WTC11 (cell line): Measurements from ENCODE around the gene JUND.

Source experiments
- FOXP1 ChIP-seq: sonication (generic); formaldehyde crosslinking; IDR thresholded peaks from 2 replicates; pipeline ENCODE4 v1.8.0; 2022; ENCODE audit warnings: missing genetic modification reagents, mild to moderate bottlenecking, moderate library complexity, borderline replicate concordance
- HMGA2 ChIP-seq: fragments of 250-450 bp; sonication (Bioruptor Pico); IDR thresholded peaks from 2 replicates; pipeline ENCODE4 v1.4.0; 2021; ENCODE audit warnings: mild to moderate bottlenecking, moderate library complexity
- TF ChIP-seq, protein P1 (sequence below): sonication (generic); formaldehyde crosslinking; IDR thresholded peaks from 2 replicates; pipeline ENCODE4 v1.8.1; 2022; ENCODE audit warnings: missing genetic modification reagents, borderline replicate concordance
- TF ChIP-seq, protein P2 (sequence below): sonication (generic); formaldehyde crosslinking; IDR thresholded peaks from 2 replicates; pipeline ENCODE4 v1.8.0; 2022; ENCODE audit warnings: mild to moderate bottlenecking, missing genetic modification reagents
- TF ChIP-seq, protein P3 (sequence below): sonication (generic); formaldehyde crosslinking; IDR thresholded peaks from 2 replicates; pipeline ENCODE4 v1.8.1; 2022; ENCODE audit warnings: low read depth, mild to moderate bottlenecking, moderate library complexity, missing genetic modification reagents, borderline replicate concordance
- TF ChIP-seq, protein P4 (sequence below): sonication (generic); formaldehyde crosslinking; conservative IDR thresholded peaks from 2 replicates; pipeline ENCODE4 v1.8.1; 2023; ENCODE audit warnings: mild to moderate bottlenecking, low read depth, missing genetic modification reagents, moderate library complexity
- TF ChIP-seq, protein P5 (sequence below): fragments of 200-600 bp; IDR thresholded peaks from 2 replicates; pipeline ENCODE4 v1.8.0; 2022; ENCODE audit warnings: antibody characterized with exemption
- TF ChIP-seq, protein P6 (sequence below): sonication (generic); formaldehyde crosslinking; conservative IDR thresholded peaks from 2 replicates; pipeline ENCODE4 v1.8.1; 2022; ENCODE audit warnings: mild to moderate bottlenecking, missing genetic modification reagents

DNA sequence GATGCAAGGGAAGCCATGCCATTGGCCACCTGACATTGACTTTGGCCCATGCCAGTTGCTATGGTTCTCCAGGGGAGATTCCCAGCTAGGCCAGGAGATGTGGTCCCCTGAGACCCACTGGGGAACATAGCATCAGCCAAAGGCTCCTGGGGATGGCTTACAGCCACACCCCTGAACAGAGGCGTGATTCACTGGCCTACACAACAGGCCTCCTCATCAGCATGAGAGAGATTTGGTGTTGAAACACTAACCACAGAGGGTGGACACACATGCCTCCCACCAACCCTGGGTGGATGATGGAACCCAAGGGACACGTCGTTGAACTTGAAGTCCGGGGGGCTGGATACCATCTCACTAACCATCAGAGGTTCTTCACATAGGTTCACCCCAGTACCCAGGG is 21.5 kb downstream of the JUND start:
- TF ChIP-seq FOXP1 (CRISPR knock-in tag): no peak
- TF ChIP-seq, protein P1, sequence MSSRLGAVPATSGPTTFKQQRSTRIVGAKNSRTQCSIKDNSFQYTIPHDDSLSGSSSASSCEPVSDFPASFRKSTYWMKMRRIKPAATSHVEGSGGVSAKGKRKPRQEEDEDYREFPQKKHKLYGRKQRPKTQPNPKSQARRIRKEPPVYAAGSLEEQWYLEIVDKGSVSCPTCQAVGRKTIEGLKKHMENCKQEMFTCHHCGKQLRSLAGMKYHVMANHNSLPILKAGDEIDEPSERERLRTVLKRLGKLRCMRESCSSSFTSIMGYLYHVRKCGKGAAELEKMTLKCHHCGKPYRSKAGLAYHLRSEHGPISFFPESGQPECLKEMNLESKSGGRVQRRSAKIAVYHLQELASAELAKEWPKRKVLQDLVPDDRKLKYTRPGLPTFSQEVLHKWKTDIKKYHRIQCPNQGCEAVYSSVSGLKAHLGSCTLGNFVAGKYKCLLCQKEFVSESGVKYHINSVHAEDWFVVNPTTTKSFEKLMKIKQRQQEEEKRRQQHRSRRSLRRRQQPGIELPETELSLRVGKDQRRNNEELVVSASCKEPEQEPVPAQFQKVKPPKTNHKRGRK (CRISPR knock-in tag): no peak
- TF ChIP-seq, protein P2, sequence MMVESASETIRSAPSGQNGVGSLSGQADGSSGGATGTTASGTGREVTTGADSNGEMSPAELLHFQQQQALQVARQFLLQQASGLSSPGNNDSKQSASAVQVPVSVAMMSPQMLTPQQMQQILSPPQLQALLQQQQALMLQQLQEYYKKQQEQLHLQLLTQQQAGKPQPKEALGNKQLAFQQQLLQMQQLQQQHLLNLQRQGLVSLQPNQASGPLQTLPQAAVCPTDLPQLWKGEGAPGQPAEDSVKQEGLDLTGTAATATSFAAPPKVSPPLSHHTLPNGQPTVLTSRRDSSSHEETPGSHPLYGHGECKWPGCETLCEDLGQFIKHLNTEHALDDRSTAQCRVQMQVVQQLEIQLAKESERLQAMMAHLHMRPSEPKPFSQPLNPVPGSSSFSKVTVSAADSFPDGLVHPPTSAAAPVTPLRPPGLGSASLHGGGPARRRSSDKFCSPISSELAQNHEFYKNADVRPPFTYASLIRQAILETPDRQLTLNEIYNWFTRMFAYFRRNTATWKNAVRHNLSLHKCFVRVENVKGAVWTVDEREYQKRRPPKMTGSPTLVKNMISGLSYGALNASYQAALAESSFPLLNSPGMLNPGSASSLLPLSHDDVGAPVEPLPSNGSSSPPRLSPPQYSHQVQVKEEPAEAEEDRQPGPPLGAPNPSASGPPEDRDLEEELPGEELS (CRISPR knock-in tag): no peak
- TF ChIP-seq HMGA2 (CRISPR knock-in tag): no peak
- TF ChIP-seq, protein P3, sequence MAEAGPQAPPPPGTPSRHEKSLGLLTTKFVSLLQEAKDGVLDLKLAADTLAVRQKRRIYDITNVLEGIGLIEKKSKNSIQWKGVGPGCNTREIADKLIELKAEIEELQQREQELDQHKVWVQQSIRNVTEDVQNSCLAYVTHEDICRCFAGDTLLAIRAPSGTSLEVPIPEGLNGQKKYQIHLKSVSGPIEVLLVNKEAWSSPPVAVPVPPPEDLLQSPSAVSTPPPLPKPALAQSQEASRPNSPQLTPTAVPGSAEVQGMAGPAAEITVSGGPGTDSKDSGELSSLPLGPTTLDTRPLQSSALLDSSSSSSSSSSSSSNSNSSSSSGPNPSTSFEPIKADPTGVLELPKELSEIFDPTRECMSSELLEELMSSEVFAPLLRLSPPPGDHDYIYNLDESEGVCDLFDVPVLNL (CRISPR knock-in tag): no peak
- TF ChIP-seq, protein P4, sequence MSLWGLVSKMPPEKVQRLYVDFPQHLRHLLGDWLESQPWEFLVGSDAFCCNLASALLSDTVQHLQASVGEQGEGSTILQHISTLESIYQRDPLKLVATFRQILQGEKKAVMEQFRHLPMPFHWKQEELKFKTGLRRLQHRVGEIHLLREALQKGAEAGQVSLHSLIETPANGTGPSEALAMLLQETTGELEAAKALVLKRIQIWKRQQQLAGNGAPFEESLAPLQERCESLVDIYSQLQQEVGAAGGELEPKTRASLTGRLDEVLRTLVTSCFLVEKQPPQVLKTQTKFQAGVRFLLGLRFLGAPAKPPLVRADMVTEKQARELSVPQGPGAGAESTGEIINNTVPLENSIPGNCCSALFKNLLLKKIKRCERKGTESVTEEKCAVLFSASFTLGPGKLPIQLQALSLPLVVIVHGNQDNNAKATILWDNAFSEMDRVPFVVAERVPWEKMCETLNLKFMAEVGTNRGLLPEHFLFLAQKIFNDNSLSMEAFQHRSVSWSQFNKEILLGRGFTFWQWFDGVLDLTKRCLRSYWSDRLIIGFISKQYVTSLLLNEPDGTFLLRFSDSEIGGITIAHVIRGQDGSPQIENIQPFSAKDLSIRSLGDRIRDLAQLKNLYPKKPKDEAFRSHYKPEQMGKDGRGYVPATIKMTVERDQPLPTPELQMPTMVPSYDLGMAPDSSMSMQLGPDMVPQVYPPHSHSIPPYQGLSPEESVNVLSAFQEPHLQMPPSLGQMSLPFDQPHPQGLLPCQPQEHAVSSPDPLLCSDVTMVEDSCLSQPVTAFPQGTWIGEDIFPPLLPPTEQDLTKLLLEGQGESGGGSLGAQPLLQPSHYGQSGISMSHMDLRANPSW (CRISPR knock-in tag): no peak
- TF ChIP-seq, protein P5, sequence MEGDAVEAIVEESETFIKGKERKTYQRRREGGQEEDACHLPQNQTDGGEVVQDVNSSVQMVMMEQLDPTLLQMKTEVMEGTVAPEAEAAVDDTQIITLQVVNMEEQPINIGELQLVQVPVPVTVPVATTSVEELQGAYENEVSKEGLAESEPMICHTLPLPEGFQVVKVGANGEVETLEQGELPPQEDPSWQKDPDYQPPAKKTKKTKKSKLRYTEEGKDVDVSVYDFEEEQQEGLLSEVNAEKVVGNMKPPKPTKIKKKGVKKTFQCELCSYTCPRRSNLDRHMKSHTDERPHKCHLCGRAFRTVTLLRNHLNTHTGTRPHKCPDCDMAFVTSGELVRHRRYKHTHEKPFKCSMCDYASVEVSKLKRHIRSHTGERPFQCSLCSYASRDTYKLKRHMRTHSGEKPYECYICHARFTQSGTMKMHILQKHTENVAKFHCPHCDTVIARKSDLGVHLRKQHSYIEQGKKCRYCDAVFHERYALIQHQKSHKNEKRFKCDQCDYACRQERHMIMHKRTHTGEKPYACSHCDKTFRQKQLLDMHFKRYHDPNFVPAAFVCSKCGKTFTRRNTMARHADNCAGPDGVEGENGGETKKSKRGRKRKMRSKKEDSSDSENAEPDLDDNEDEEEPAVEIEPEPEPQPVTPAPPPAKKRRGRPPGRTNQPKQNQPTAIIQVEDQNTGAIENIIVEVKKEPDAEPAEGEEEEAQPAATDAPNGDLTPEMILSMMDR: no peak
- TF ChIP-seq, protein P6, sequence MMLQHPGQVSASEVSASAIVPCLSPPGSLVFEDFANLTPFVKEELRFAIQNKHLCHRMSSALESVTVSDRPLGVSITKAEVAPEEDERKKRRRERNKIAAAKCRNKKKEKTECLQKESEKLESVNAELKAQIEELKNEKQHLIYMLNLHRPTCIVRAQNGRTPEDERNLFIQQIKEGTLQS (CRISPR knock-in tag): no peak
